Breast epithelium (tissue), 3 donors: Measurements from ENCODE around the gene ELOVL7.

Experiments
- CTCF ChIP-seq, 3 donors: fragments of 450-650 bp; IDR thresholded peaks; one replicate each; pipeline ENCODE4 v1.5.1; 2016 to 2017; ENCODE audit warnings: antibody characterized with exemption in 3 of 3, mild to moderate bottlenecking in 3 of 3, moderate library complexity in 3 of 3
- POLR2A ChIP-seq: fragments of 450-650 bp; IDR thresholded peaks from one replicate; pipeline ENCODE4 v1.6.1; 2016; ENCODE audit warnings: antibody characterized with exemption, mild to moderate bottlenecking, moderate library complexity
- POLR2AphosphoS5 ChIP-seq, 3 donors: sonication (generic); formaldehyde crosslinking; IDR thresholded peaks; one replicate each; pipeline ENCODE4 v1.6.1; 2017; ENCODE audit warnings: antibody characterized with exemption in 3 of 3

DNA sequence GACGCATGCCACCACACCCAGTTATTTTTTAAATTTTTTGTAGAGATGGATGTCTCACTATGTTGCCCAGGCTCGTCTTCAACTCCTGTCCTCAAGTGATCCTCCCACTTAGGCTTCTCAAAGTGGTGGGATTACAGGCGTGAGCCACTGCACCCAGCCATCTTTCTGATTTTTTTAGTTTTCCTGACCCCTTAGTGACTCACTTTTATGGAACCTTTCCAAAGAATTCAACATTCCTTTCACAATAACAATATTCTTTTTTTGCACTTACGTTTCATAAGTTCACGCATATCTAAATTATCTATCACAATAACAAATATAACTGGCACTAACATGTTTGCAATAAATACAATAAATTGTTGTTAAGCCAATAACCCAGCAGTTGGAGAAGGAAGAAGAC, 8.5 kb downstream of the ELOVL7 start:
- no peak for TF ChIP-seq POLR2AphosphoS5 (IDR thresholded peaks at IDR 0.05)
- no peak for TF ChIP-seq CTCF (IDR thresholded peaks at IDR 0.05)
- no peak for TF ChIP-seq POLR2A
